ENCODE data around the gene ANXA3.
"Not testable (repeated sequence)": the region's sequence is repeated elsewhere in the genome, so short reads cannot be mapped to it uniquely, and the experiment has no call there.

Gene ANXA3

DNA sequence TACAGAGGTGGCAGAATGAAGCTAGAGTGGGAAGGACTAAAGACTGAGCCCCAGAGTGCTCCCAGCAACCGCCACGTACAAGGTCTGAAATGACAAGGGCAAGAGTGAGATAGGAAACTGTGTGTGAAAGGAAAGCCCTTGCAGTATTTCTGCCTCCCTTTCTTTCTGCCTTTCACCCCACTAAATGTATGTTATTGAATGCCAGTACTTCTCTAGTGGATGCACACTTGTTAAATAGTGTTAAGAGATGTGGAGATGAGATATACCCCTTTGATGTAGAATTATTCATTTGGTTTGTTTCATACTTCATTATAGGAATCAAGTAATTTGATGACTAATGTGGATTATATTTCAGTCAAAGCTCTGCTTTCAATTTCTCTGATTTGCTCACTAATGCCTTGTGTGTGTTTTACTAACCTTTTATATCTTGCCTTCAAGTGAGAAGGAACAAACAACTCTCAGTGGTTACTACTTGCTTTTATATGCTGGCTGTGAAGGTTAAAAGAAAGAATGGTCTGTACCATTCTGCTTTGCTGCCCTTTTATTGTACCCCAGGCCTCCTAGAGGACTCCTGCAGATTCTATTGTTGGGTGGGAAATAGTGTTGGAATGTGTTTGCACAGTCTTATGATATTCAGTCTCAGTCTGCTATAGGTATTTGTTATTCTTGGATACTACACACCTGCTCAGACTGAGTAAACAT is 8.0 kb upstream of the ANXA3 start:
- FAIRE-seq = no peak

DNA sequence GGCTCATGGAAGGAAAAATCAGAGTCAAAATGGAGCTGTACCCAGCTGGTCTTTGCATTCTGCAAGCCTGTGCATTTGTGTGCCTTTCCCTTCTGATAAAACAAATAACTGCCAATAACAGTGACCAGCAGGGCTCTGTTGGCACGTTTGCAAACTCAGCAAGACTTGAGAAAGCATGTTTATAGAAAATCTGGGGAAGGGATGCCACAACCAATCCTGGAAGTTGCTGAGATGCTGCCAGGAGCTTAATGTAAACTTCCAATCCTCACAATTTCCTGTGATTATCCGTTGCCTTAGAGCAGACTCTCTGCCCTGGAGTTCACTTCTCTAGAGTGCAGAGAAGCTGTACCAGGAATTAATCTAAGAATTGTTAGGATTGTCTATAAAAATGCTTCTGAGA is 6.9 kb upstream of the ANXA3 start:
- no peak for FAIRE-seq

DNA sequence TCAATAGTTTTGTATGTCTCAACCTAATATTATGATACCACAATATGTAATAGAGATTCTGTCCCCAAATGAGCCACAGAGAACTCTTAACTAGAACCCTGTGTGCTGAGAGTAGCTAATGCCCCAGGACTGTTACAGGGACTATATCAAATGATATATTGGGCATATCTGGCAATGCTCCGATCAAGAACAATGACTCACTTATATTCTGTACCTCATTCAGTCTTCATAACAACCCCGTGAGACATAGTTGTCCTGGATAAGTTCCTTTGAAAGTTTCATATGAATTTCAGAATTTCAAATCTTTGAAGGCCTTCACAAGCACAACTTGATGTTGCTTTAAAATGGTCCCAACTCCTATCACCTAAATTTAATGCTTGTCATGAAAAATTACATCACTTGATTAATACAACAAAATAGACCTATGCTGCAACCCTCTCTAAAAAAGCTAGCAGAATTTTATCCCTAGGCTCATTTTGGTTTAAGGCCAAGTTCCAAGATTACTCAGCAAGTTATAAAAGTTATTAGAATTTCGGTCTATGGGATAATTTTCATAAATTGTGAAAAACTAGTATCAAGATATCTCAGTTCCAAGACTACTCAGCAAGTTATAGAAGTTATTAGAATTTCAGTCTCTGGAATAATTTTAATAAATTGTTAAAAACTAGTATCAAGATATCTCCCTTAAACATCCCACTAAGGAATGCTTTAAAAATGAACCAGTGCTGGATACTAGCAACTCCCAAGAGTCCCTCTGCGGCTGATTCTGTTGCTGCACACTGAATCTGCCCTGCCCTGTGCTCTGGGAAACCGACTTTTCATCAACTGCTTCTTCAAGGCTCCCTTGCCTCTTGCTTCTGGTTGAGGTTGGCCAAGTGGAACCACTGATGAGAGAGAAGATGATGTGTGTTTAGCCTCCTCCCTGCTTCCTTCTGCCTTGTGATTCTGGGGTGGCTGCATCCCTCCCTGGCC is 6.0 kb upstream of the ANXA3 start:
- no peak for FAIRE-seq

DNA sequence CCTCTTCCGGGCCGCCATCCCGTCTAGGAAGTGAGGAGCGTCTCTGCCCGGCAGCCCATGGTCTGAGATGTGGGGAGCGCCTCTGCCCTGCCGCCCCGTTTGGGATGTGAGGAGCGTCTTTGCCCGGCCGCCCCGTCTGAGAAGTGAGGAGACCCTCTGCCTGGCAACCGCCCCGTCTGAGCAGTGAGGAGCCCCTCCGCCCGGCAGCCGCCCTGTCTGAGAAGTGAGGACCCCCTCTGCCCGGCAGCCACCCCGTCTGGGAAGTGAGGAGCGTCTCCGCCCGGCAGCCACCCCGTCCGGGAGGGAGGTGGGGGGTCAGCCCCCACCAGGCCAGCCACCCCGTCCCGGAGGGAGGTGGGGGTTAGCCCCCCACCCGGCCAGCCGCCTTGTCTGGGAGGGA is 3.7 kb upstream of the ANXA3 start:
- FAIRE-seq = not testable (repeated sequence)

DNA sequence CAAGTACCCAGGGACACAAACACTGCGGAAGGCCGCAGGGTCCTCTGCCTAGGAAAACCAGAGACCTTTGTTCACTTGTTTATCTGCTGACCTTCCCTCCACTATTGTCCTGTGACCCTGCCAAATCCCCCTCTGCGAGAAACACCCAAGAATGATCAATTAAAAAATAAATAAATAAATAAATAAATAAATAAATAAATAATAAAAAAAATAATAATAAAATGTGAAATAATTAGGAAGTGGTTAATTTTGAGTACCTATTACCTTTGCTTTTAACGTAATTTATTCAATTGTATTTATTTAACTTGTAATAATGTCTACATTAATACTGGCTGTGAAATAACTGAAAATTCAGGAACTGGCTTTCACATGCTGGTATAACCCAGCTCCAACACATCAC is 2.7 kb upstream of the ANXA3 start:
- FAIRE-seq = not testable (repeated sequence)

DNA sequence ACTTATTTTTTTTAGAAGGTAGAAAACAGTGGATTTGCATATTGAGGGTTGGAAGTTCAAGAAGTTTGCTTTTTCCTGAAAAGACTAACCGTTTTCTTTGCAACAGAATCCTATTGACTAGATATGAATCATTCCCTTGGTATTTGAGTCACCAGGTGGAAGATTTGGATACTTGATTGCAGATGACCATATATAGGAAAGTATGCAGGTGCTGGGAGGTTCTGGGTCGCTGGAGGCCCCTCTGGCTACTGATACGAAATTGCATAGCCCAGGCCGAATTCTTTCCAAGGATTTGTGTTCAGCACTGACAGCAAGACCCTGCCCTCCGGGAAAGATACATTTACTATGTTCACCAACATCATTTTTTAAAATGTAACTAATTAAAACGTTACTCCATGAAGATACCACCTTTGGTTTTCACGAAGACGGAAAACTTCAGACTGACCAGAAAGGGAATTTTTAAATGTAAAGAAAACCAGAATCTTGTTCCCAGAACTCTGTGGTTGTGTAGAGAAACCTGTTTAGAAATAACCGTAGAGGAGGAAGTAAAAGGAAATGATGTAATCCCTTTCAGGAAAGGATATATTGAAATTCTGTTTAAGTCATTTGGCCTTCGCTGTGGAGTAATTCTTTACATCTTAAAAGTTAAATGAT is 946 bp downstream of the ANXA3 start:
- FAIRE-seq = no peak

DNA sequence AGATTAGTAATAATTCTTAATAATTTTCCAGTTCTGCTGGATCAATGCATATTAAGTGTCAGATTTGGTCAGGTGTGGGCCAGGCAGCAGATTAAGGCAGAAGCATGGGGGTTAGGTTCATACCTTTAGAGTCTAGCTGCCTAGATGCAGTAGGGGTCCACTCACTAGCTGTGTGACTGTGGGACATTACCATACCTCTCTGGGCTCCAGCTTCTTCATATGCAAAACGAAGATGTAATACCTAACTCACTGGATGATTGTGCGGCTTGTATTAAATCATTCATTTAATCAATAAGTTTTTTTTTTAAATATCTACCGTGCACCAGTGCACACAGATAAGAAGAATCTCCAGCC is 1.4 kb downstream of the ANXA3 start:
- FAIRE-seq = no peak

DNA sequence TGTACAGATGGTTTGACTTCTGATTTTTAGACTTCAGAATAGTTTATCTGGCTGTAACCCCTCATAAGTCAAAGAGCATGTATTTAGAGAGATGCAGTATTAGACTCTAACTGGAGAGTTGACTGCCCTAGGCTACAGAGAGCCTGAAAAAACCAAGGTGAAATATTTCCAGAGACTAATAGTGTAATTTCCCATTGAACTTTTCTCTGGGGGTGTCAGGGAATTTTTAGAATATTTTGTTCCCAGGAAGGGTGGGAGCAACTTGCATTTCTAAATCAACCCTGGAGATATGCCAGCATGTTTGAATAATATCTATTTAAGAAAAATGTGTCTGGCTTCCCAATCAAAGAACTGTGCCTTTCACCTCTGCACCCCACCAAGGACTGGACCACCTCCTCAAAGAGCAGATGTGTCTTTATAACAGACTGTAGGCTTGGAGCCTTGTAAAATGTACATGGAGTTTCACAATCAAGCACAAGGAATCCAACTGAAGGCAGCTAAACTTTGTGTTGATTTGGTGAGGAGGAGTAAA is 2.0 kb downstream of the ANXA3 start:
- no peak for FAIRE-seq

DNA sequence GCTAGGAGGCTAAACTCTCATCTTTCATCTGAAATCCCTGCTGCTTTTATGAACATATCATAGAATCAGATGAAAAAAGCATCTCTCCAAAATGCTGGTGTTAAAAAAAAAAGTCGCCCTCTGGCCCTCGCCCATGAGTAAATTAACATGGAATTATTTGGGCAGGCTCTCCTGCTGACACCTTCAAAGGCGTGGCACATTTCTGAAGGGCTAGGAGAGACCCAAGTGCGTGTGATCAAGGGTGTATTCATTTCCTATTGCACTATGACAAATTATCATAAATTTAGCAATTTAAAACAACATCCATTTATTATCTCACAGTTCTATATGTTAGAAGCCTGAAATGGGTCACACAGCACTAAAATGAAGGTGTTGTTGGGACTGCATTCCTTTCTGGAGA is 5.1 kb downstream of the ANXA3 start:
- FAIRE-seq = no peak

DNA sequence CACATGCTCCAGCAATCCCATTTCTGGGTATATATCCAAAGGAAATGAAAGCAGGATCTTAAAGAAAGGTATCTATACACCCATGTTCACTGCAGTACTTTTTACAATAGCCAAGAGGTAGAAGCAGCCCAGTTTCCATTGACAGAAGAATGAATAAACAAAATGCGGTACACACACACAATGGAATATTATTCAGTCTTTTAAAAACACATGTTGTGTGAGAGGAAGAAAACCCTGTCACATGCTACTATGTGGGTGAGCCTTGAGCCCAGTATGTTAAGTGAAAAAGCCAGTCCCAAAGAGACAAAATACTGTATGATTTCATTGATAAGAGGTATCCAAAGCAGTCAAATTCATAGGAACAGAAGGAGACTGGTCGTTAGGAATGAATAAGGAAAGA is 6.3 kb downstream of the ANXA3 start:
- FAIRE-seq = no peak

DNA sequence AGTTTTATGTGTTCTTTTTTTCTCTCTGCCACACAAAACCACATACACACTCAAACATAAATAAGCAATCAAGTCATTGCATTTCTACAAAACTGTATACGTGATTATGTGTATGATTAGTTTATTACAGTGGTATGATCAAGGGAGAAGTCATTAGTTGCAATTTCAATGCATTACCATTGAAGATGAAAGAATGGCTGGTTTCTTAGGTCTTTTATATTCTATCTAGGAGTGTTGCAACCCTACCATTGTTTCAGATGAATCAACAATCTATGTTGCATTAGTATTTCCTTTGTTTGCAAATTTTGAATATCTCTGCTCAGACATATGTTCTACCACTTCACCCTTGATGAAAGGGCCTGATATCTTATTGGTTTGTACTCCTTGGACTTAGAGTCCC is 6.8 kb downstream of the ANXA3 start:
- no peak for FAIRE-seq

DNA sequence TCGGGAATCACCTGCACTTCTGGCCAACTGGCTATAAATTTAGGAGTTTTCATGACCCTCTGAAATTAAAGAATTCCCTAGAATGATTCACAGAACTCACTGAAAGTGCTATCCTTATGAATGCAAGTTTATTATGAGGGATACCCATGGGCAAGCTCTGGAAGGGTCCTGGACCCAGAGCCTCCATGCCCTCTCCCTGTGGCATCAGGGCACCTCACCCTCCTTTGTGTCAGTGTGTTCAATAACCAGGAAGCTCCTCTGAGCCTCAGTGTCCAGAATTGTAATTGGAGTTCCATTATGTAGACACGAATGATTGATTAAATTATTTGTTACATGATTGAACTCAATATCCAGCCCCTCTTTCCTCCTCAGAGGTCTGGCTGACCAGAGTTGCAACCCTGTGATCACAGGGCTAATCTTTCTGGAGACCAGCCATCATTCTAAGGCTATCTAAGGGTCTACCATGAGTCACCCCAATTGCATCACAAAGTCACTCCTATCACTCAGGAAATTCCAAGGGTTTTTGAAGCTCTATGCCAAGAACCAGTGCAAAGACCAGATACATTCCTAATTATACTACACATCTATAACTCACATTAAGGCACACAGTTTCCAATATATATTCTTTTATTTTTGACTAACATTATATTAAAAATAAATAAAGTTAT is 8.9 kb downstream of the ANXA3 start:
- FAIRE-seq = no peak

DNA sequence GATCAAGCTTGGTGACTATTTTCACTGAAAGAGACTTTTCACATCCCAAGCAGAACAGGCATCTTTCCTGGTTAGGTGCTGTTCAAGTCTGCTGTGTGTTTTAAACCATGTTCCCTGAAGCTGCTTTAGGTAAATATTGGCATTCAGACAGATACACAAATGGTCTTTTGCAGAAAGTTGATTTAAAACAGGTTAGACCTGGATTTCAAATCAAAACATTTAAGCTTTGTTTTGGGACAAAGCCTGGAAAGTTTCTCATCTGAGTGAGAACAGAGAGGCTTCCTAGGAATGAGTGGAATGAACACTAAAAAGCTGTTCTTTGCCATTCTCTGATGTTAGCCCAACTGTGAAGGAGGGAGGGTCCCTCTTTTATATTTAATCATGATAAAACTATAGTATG is 10.1 kb downstream of the ANXA3 start:
- no peak for FAIRE-seq

DNA sequence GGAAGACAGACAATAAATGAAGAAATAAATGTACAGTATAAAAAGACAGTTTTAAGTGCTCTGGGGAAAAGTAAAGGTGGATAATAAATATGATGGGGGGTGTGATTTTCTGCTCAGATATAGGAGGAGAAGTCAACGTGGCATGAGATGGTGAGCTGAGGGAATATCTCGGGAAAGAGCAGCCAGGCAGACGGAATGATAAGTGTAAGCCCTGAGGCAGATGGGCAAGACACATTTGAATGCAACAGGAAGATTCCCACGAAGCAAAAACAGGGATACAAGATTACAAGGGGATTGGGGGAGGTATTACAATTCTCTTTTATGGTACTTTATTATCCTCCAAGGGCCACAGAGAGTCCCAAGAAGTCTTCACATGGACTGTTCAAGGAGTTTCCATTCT is 11.1 kb downstream of the ANXA3 start:
- FAIRE-seq = no peak

DNA sequence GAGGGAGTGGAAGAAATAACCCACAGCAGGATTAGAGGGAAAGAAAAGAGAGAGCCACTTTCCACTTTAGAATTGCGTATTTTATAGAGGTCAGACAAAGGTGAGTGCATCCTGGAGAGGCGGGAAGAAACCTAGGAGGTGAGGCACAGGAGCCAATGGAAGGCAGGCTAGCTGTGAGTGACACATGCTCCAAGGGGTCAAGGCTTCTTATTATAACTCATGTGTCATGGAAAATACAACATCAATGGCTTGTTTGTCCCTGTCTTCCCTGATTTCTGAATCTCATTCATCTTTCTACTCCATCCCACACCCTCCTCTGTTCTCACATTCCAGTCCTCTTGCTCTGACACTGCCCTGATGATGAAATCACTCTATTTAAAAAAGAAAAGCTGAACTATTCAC is 14.4 kb downstream of the ANXA3 start:
- FAIRE-seq = no peak

DNA sequence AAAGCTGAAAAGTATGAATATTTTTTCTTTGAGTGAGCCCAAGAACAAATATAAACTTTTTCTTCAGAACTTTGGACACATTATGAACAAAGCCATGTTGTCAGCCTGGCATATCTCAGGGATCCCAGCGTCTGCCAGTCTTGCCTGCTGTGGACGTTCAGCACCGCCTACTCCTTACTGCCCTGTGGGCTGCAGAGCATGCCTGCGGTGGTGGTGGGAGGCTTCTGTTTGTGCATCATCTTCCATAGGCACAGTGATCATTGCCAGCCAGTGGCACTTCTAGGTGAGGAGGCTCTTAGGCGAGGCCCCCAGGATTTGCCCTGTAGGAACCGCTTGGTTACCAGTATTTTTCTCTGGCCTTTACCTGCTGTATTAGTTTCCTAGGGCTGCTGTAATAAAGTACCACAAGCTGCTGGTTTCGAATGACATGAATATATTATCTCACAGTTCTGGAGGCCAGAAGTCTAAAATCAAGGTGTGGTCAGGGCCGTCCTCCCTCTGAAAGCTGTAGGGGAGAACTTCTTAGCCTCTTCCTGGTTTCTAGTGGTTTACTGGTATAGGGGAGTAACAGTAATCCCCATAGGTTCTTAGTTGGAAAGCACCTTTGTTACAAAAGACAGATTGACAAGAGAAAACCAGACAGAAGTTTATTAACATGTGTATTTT is 15.4 kb downstream of the ANXA3 start:
- no peak for FAIRE-seq

DNA sequence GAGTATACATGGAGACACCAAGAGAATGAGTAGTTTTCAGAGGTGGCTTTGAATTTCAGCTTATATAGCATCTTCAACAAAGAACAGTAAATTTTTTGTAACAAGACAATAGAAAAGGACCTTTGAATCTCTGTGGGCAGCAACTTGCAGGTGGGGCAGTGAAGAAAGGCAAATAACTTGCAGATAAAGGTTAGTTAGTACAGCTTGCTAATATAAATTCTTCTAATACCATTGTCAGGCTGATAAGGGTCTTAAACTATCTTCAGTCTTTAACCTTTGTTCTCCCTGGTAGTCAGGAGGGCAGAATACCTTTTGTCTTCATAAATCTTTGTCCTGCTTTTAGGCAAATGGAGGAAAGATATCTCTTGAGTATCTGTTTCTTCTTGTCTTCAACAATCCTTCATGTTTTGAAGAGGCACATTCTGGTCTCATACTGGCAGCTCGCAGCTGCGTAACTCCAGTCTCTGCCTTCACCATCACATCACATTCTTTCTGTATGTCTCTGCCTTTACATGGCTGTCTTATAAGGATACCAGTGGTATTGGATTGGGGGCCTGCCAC is 16.0 kb downstream of the ANXA3 start:
- FAIRE-seq = no peak

DNA sequence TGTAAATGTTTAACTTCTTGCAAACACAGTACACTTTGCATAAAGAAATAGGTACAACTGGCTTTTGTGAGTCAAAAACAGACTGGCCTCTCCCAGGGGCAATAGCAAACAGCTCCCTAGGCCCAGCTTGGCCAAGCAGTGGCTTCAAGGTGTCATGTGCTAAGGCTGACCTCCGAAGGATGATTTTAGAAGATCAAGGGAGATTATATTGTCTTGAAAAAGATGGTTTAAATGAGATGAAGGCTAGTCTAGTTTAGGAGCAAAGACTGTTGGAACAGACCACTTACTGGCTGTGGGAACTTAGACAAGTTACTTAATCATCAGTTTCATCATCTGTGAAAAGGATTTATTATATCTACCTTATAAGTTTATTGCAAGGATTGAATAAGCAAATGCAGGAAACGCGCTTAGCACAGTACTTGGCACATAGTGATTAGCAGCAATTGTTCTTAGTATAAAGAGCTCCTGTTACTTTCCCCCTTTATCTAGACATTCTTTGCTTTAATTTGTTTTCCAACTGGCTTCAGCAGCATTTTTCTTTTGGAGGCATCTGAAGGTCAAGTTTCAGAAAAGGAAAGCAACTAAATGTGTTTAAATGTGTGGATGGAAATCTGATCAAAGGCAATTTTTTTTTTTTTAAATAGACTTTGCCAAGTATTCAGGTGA is 17.2 kb downstream of the ANXA3 start:
- no peak for FAIRE-seq

DNA sequence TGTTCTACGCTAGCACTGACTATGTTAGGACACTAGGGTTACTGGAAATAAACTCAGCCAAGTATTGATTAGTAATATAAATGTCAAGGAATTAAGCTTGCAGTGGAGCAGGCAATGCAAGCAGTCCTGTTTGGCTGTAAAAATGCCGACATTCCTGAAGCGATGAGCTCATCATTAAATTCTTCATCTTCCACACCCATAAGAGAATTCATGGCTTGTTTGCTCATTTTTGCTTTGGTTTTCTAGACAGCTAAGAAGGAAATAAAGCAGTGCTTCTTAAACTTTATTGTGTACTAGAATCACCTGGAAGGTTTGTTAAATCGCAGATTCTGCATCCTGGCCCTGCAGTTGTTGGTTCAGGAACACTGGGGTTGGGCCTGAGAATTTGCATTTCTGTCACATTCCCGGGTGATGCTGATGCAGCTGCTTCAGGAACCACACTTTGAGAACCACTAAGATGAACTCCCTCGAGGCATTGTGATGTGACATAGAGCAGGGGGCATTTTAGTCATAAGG is 17.8 kb downstream of the ANXA3 start:
- no peak for FAIRE-seq

DNA sequence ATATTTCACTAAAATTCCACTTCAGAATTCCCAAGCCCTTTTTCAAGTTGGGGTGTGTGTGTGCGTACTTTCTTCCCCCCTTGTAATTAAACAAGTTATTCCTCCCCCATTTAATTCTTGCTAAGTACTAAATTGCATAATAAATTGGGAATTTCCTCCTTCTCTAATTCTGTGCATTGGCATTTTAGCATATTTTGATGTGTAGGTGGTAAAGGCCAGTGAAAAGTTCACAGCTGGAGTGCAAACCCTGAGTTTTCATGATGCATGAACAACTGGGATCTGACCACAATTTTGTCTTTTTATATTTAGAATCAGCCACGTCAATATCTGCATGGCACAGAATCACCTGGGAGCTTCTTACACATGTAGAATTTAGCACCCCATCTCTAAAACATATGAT is 18.5 kb downstream of the ANXA3 start:
- FAIRE-seq = no peak

DNA sequence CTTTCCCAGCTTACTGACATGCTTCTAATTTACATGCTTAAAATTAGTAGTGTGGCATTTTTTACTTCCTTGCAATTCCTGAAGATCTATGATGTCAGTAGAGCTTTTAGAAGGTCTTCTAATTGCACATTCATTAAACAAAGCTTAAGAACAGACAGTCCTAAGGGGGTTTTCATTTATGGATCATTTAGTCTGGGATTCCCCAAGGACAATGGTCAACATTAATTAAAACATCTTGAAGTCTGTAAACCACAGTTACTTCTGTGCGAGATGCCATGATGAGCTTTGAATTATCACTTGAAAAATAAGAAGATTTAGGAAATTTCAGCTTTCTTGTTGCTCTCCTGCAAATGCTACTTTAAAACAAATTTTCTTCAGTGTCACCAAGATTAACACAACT is 20.2 kb downstream of the ANXA3 start:
- no peak for FAIRE-seq
